Immature natural killer cell (primary cell): ENCODE data around the gene UAP1L1. TPM values are rescaled to one million over a fixed set of nuclear protein-coding genes. Genes with fewer than 3 reads are reported as not detected.
A peak's percentile ranks its signal among the peaks of the same experiment; 100 is the strongest.

Experiments used
- DNase-seq, 3 donors: peaks; one replicate each; pipeline ENCODE4 v3.0.0; 2022; ENCODE audit warnings: mixed read lengths in 1 of 3
- H3K27ac Mint-ChIP-seq, 6 donors: one replicate each; pipeline ENCODE4 v1.8.0; 2020; ENCODE audit warnings: mixed read lengths in 6 of 6, mild to moderate bottlenecking in 5 of 6, inconsistent platforms in 4 of 6, moderate library complexity in 3 of 6
- H3K27me3 Mint-ChIP-seq, 3 donors: one replicate each; pipeline ENCODE4 v1.8.0; 2020 to 2021; ENCODE audit warnings: low read depth in 3 of 3, mild to moderate bottlenecking in 3 of 3, mixed read lengths in 3 of 3, moderate library complexity in 3 of 3, inconsistent platforms in 1 of 3
- H3K36me3 Mint-ChIP-seq, 3 donors: one replicate each; pipeline ENCODE4 v1.8.0; 2020; ENCODE audit warnings: mixed read lengths in 3 of 3, inconsistent platforms in 2 of 3, mild to moderate bottlenecking in 2 of 3
- H3K4me1 Mint-ChIP-seq, 2 donors: one replicate each; pipeline ENCODE4 v1.8.0; 2020; ENCODE audit warnings: inconsistent platforms in 2 of 2, mild to moderate bottlenecking in 2 of 2, mixed read lengths in 2 of 2, moderate library complexity in 1 of 2
- H3K4me3 Mint-ChIP-seq, 5 donors: one replicate each; pipeline ENCODE4 v1.8.0; 2020; ENCODE audit warnings: mild to moderate bottlenecking in 5 of 5, mixed read lengths in 5 of 5, inconsistent platforms in 3 of 5, moderate library complexity in 3 of 5
- H3K9me3 Mint-ChIP-seq, 6 donors: one replicate each; pipeline ENCODE4 v1.8.0; 2020; ENCODE audit warnings: mild to moderate bottlenecking in 6 of 6, mixed read lengths in 6 of 6, inconsistent platforms in 4 of 6, moderate library complexity in 3 of 6
- polyA plus RNA-seq, 3 donors: library from polyadenylated mRNA; unstranded; fragments of 300-500 nt; fragmentation: Illumina TruSeq; gene quantifications; one replicate each; pipeline ENCODE4 v1.2.3, GENCODE V29; 2021

Gene UAP1L1
- polyA plus RNA-seq, 3 donors from 2014 or later = 1.3 to 1.4 (median 1.4) TPM

- H3K27ac Mint-ChIP-seq = no peak within 1 kb of the TSS
- peak; percentile 70 to 75 (median 72) for DNase-seq
- H3K4me3 Mint-ChIP-seq = peak within 1 kb of the TSS in 2 of 5 donors; percentile 18 to 38
These were observed 31.1 kb upstream of the UAP1L1 start, which contains the start of gene NPDC1 for GRCh38 chr9:137046088-137046787. Gene NPDC1, minus strand, starts transcription at chr9:137046177. Its CDS starts 188 bp downstream, at chr9:137045989.

GRCh38 chr9:137048655-137049543, 28.4 kb upstream of the UAP1L1 start:
- H3K27me3 Mint-ChIP-seq = peaks cover 22 to 30% (median 24%) of the 10 kb centered on the region in 3 donors
- DNase-seq = no peak
- H3K36me3 Mint-ChIP-seq = no peaks in the 10 kb centered on the region
- H3K4me1 Mint-ChIP-seq = peaks cover 0 to 11% of the 10 kb centered on the region in 2 donors
- no peak overlapping the region for H3K4me3 Mint-ChIP-seq
- no peak overlapping the region for H3K27ac Mint-ChIP-seq
- no peaks in the 10 kb centered on the region for H3K9me3 Mint-ChIP-seq

More at GRCh38 chr9:137046088-137046787, 31.1 kb upstream of the UAP1L1 start, which contains the start of gene NPDC1:
- Mint-ChIP-seq H3K36me3 (no peaks in the 10 kb centered on the region), H3K4me1 (peaks cover 0 to 11% of the 10 kb centered on the region in 2 donors), H3K27me3 (peaks cover 21 to 29% (median 22%) of the 10 kb centered on the region in 3 donors), H3K9me3 (no peaks in the 10 kb centered on the region)

GRCh38 chr9:137049544-137050449, 27.5 kb upstream of the UAP1L1 start:
- peaks cover 20 to 24% (median 23%) of the 10 kb centered on the region in 3 donors for H3K27me3 Mint-ChIP-seq
- no peaks in the 10 kb centered on the region for H3K36me3 Mint-ChIP-seq
- peak in 1 of 3 donors; percentile 42 for DNase-seq
- H3K9me3 Mint-ChIP-seq = no peaks in the 10 kb centered on the region
- H3K4me1 Mint-ChIP-seq = peaks cover 0 to 8% of the 10 kb centered on the region in 2 donors
- H3K27ac Mint-ChIP-seq = no peak overlapping the region
- H3K4me3 Mint-ChIP-seq = no peak overlapping the region

GRCh38 chr9:137050570-137050969, 26.7 kb upstream of the UAP1L1 start:
- Mint-ChIP-seq H3K27me3 (peaks cover 16 to 22% (median 16%) of the 10 kb centered on the region in 3 donors), H3K9me3 (no peaks in the 10 kb centered on the region), H3K4me1 (peaks cover 0 to 3% of the 10 kb centered on the region in 2 donors), H3K36me3 (no peaks in the 10 kb centered on the region), H3K27ac (no peak overlapping the region), H3K4me3 (no peak overlapping the region)
- DNase-seq = no peak

- Mint-ChIP-seq H3K27ac (no peak overlapping the region), H3K4me1 (peaks cover 0 to 3% of the 10 kb centered on the region in 2 donors), H3K36me3 (no peaks in the 10 kb centered on the region), H3K9me3 (no peaks in the 10 kb centered on the region), H3K4me3 (no peak overlapping the region), H3K27me3 (peaks cover 16 to 22% (median 18%) of the 10 kb centered on the region in 3 donors)
- no peak for DNase-seq
These were observed 26.1 kb upstream of the UAP1L1 start for GRCh38 chr9:137051145-137051724.

- Mint-ChIP-seq H3K9me3 (no peaks in the 10 kb centered on the region), H3K4me1 (no peaks in the 10 kb centered on the region), H3K27me3 (peaks cover 8 to 16% (median 14%) of the 10 kb centered on the region in 3 donors), H3K4me3 (no peak overlapping the region), H3K36me3 (no peaks in the 10 kb centered on the region), H3K27ac (no peak overlapping the region)
- no peak for DNase-seq
These were observed 25.0 kb upstream of the UAP1L1 start for GRCh38 chr9:137052293-137052692.

GRCh38 chr9:137052998-137053943, 24.0 kb upstream of the UAP1L1 start:
- no peaks in the 10 kb centered on the region for H3K4me1 Mint-ChIP-seq
- DNase-seq = no peak
- H3K27ac Mint-ChIP-seq = no peak overlapping the region
- no peak overlapping the region for H3K4me3 Mint-ChIP-seq
- no peaks in the 10 kb centered on the region for H3K9me3 Mint-ChIP-seq
- peaks cover 8 to 12% (median 11%) of the 10 kb centered on the region in 3 donors for H3K27me3 Mint-ChIP-seq
- H3K36me3 Mint-ChIP-seq = no peaks in the 10 kb centered on the region

- no peak within 1 kb of the TSS for H3K4me3 Mint-ChIP-seq
- no peak for DNase-seq
- H3K27me3 Mint-ChIP-seq = peaks cover 8 to 13% (median 11%) of the 10 kb centered on the region in 3 donors
- H3K4me1 Mint-ChIP-seq = no peaks in the 10 kb centered on the region
- H3K9me3 Mint-ChIP-seq = no peaks in the 10 kb centered on the region
- H3K27ac Mint-ChIP-seq = no peak within 1 kb of the TSS
- H3K36me3 Mint-ChIP-seq = no peaks in the 10 kb centered on the region
These were observed 23.1 kb upstream of the UAP1L1 start, which contains the start of gene ENTPD2 for GRCh38 chr9:137053944-137054931. Gene ENTPD2, minus strand, starts transcription at chr9:137054061. Its CDS starts 64 bp downstream, at chr9:137053997.

- H3K27me3 Mint-ChIP-seq = peaks cover 5 to 13% (median 5%) of the 10 kb centered on the region in 3 donors
- no peak overlapping the region for H3K4me3 Mint-ChIP-seq
- no peaks in the 10 kb centered on the region for H3K4me1 Mint-ChIP-seq
- DNase-seq = no peak
- no peak overlapping the region for H3K27ac Mint-ChIP-seq
- H3K9me3 Mint-ChIP-seq = no peaks in the 10 kb centered on the region
- no peaks in the 10 kb centered on the region for H3K36me3 Mint-ChIP-seq
These were observed 22.4 kb upstream of the UAP1L1 start for GRCh38 chr9:137054932-137055384.

GRCh38 chr9:137055385-137056364, 21.6 kb upstream of the UAP1L1 start:
- no peaks in the 10 kb centered on the region for H3K36me3 Mint-ChIP-seq
- H3K27me3 Mint-ChIP-seq = peaks cover 4 to 11% (median 5%) of the 10 kb centered on the region in 3 donors
- no peak overlapping the region for H3K4me3 Mint-ChIP-seq
- no peak for DNase-seq
- no peaks in the 10 kb centered on the region for H3K4me1 Mint-ChIP-seq
- no peaks in the 10 kb centered on the region for H3K9me3 Mint-ChIP-seq
- H3K27ac Mint-ChIP-seq = no peak overlapping the region
